WERI-Rb-1 (cell line): ENCODE data around the gene KCNIP4.
"Not testable (repeated sequence)": the region's sequence is repeated elsewhere in the genome, so short reads cannot be mapped to it uniquely, and the experiment has no call there.

ENCODE experiments used
- DNase-seq: peaks from one replicate; pipeline ENCODE4 v3.0.0-alpha.2; 2020
- H3K27ac ChIP-seq: fragments of 250-450 bp; sonication (Bioruptor Pico); 2 replicates; pipeline ENCODE4 v1.5.1; 2020; ENCODE audit warnings: mild to moderate bottlenecking, moderate library complexity
- H3K27me3 ChIP-seq: fragments of 250-450 bp; sonication (Bioruptor Pico); 2 replicates; pipeline ENCODE4 v1.5.1; 2021; ENCODE audit warnings: mild to moderate bottlenecking, low read depth, moderate library complexity; ENCODE audit not compliant: insufficient read depth, severe bottlenecking
- H3K36me3 ChIP-seq: fragments of 250-450 bp; sonication (Bioruptor Pico); 2 replicates; pipeline ENCODE4 v1.5.1; 2020; ENCODE audit warnings: mild to moderate bottlenecking, moderate library complexity
- H3K4me3 ChIP-seq: 2 replicates; pipeline ENCODE4 v1.5.1; 2011; ENCODE audit warnings: low read depth, mild to moderate bottlenecking, control low read depth, low read length
- H3K9me3 ChIP-seq: fragments of 250-450 bp; sonication (Bioruptor Pico); 2 replicates; pipeline ENCODE4 v1.5.1; 2021; ENCODE audit warnings: mild to moderate bottlenecking, moderate library complexity; ENCODE audit not compliant: severe bottlenecking
- CTCF ChIP-seq: IDR thresholded peaks from 2 replicates; pipeline ENCODE4 v1.5.1; 2011; ENCODE audit warnings: low read depth, mild to moderate bottlenecking, control low read depth, inconsistent platforms, low read length

Gene KCNIP4

GRCh38 chr4:21367567-21367966, 581.0 kb downstream of the KCNIP4 start:
- no peaks in the 10 kb centered on the region for H3K9me3 ChIP-seq
- no peak overlapping the region for H3K4me3 ChIP-seq
- H3K27ac ChIP-seq: no peak overlapping the region
- no peak for TF ChIP-seq CTCF
- H3K36me3 ChIP-seq: no peaks in the 10 kb centered on the region
- no peaks in the 10 kb centered on the region for H3K27me3 ChIP-seq
- no peak for DNase-seq

DNA sequence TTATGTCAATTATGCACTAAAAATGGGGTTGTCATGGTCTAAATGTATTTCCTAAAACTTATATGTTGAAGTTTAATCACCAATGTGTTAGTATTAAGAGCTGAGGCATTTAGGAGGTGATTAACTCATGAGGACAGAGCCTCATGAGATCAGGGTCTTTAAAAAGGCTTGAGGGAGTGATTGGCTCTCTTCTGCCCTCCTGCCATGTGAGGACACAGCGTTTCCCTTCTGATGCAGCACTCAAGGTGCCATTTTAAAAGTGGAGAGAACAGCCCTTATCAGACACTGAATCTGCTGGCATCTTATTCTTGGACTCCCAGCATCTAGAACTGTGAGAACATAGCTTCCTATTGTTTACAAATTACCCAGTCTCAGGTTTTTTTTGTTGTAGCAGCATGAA, 581.7 kb downstream of the KCNIP4 start:
- no peak for TF ChIP-seq CTCF
- no peak for DNase-seq

GRCh38 chr4:21366312-21366711, 582.3 kb downstream of the KCNIP4 start:
- no peak overlapping the region for H3K27ac ChIP-seq
- H3K9me3 ChIP-seq: no peaks in the 10 kb centered on the region
- H3K27me3 ChIP-seq: no peaks in the 10 kb centered on the region
- no peak for DNase-seq
- H3K4me3 ChIP-seq: no peak overlapping the region
- no peak for TF ChIP-seq CTCF
- no peaks in the 10 kb centered on the region for H3K36me3 ChIP-seq

More for the DNA sequence above, 581.7 kb downstream of the KCNIP4 start:
- Histone ChIP-seq H3K9me3 (no peaks in the 10 kb centered on the region), H3K27ac (no peak overlapping the region), H3K4me3 (no peak overlapping the region), H3K36me3 (no peaks in the 10 kb centered on the region), H3K27me3 (no peaks in the 10 kb centered on the region)

GRCh38 chr4:21363701-21364100, 584.9 kb downstream of the KCNIP4 start:
- no peak for DNase-seq
- Histone ChIP-seq H3K4me3 (no peak overlapping the region), H3K9me3 (no peaks in the 10 kb centered on the region), H3K27ac (no peak overlapping the region), H3K36me3 (no peaks in the 10 kb centered on the region), H3K27me3 (no peaks in the 10 kb centered on the region)
- no peak for TF ChIP-seq CTCF

GRCh38 chr4:21352354-21352753, 596.2 kb downstream of the KCNIP4 start:
- H3K27ac ChIP-seq, DNase-seq, H3K27me3 ChIP-seq, H3K9me3 ChIP-seq, H3K36me3 ChIP-seq, H3K4me3 ChIP-seq: not testable (repeated sequence)

DNA sequence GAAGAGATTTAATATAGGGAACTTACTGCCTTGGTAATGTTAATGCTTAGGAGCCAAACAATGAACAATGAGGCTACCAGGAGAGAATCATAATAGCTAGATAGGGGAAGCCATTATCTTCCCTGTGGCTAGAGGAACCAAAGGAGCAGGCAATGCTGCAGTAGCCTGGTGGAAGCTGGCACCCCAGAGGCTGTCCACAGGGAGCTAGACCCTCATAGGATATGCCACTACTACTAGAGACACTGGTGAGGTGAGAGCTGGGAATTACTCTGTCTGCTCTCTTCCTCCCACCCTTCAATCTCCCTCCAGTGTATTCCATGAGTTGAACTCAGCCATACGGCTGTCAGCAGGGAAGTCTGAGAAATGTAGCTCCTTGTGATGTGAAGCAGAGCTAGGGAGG, 601.4 kb downstream of the KCNIP4 start:
- Histone ChIP-seq H3K27ac (no peak overlapping the region), H3K36me3 (no peaks in the 10 kb centered on the region), H3K27me3 (no peaks in the 10 kb centered on the region), H3K4me3 (no peak overlapping the region), H3K9me3 (no peaks in the 10 kb centered on the region)
- no peak for DNase-seq
- no peak for TF ChIP-seq CTCF
